Stimulated activated memory B cell treated with anti-CD40 and anti-IgM and Interleukin-4, amounts not matched to agents 10 μg/mL and 1 μg/mL and 100 μg/mL, for 72 hours (primary cell): Measurements from ENCODE around the gene TLL2.

Experiments
- ATAC-seq: fragments of 150-1000 bp; cut with Tn5 transposase; 2 replicates; pipeline ENCODE4 v1.10.0; 2021
- H3K27ac Mint-ChIP-seq: one replicate; pipeline ENCODE4 v1.8.0; 2022; ENCODE audit warnings: mild to moderate bottlenecking, mixed read lengths
- H3K27me3 Mint-ChIP-seq: one replicate; pipeline ENCODE4 v1.8.0; 2022; ENCODE audit warnings: mixed read lengths
- H3K36me3 Mint-ChIP-seq: one replicate; pipeline ENCODE4 v1.8.0; 2022; ENCODE audit warnings: mixed read lengths
- H3K4me1 Mint-ChIP-seq: one replicate; pipeline ENCODE4 v1.8.0; 2022; ENCODE audit warnings: mixed read lengths
- H3K4me3 Mint-ChIP-seq: one replicate; pipeline ENCODE4 v1.8.0; 2022; ENCODE audit warnings: mild to moderate bottlenecking, moderate library complexity, mixed read lengths
- H3K9me3 Mint-ChIP-seq: one replicate; pipeline ENCODE4 v1.8.0; 2022; ENCODE audit warnings: mixed read lengths

TLL2 gene

DNA sequence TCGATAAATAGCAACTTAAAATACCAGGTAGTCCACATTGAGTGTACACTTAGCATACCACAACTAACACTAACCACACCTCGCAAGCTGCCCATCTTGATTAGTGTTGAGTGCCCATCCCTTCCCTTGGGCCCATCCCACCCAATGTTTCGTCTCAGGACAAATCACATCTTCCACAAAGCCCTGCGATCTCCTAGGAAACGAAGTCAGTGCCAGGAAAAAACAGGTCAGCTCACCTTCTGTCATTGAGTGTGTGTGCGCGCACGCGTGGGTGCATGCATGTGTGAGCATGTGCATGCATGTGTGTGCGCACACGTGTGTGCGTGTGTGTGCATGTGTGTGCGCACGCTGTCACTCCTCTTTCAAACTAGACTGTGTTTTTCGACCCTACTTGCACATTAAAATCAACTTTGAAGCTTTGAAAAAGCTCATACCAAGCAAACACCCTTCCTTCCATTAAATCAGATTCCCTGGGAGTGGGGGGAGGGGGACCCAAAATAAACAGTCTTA lies 106.1 kb downstream of the TLL2 start:
- Mint-ChIP-seq H3K27ac (no peak overlapping the region), H3K36me3 (no peaks in the 10 kb centered on the region), H3K4me3 (no peak overlapping the region), H3K4me1 (no peaks in the 10 kb centered on the region), H3K27me3 (peaks cover 23% of the 10 kb centered on the region), H3K9me3 (no peaks in the 10 kb centered on the region)
- ATAC-seq = no peak

DNA sequence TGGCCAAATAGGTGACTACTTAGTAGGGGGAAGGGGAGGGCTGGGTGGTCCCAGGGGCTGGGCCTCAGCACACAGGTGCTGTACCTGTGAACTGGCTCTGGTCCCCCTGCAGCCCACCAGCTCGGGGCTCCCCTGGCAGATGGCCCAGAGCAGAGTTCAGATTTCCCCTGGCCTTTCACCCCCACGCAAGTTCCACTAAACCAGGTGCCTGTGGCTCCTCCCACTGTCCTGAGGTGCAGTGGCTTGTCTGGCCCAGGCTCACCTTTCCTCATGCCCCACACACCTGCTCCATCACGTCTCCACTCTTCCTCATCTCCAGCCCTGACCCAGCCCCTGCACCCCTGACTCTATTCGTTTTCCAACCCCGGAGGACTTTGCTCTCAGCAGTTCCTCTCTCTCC lies 107.6 kb downstream of the TLL2 start:
- Mint-ChIP-seq H3K27me3 (peaks cover 30% of the 10 kb centered on the region), H3K4me1 (no peaks in the 10 kb centered on the region), H3K36me3 (no peaks in the 10 kb centered on the region), H3K9me3 (no peaks in the 10 kb centered on the region), H3K27ac (no peak overlapping the region), H3K4me3 (no peak overlapping the region)
- no peak for ATAC-seq

- Mint-ChIP-seq H3K4me3 (no peak overlapping the region), H3K36me3 (no peaks in the 10 kb centered on the region), H3K27ac (no peak overlapping the region), H3K4me1 (no peaks in the 10 kb centered on the region), H3K9me3 (no peaks in the 10 kb centered on the region), H3K27me3 (peaks cover 36% of the 10 kb centered on the region)
- no peak for ATAC-seq
Observed at GRCh38 chr10:96402417-96403305, 111.1 kb downstream of the TLL2 start.

DNA sequence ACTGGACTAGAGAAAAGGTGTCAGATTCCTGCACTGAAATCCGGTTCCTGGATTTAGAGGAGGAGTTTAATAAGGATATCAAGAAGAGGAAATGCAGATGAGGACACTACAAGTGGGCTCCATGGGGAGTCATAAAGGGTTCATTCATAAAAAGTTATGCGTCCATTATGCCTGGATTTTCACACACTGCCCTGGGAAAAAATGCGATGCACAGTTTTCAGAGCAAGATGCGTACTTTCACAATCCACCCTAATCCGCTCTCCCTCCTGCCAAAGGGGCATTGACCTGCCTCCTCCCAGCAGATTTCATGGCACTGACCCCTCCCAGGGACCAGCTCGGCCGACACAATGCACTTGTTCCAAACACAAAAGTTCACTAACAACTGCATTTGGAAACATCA lies 112.7 kb downstream of the TLL2 start:
- H3K36me3 Mint-ChIP-seq = no peaks in the 10 kb centered on the region

DNA sequence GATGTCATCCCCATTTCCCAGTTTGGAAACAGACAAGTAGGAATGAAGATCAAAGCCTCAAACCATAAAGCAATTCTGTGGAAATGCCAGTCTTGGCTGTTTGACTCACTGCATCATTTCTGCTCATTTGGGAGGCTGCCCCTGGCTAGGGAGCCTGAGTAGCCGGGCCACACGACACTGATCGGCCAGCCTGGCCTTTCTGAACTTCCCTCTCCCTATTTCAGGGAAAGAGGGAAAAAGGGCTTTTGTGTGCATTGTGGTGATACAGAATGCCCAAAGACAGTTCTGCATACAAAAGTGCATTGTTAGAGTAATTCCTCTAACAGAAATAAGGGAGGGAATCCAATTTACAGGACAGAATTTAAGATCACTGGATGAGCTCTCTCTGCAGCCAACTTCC lies 113.3 kb downstream of the TLL2 start:
- ATAC-seq = no peak
- Mint-ChIP-seq H3K36me3 (no peaks in the 10 kb centered on the region), H3K4me3 (no peak overlapping the region), H3K4me1 (peaks cover 7% of the 10 kb centered on the region), H3K9me3 (no peaks in the 10 kb centered on the region), H3K27ac (no peak overlapping the region), H3K27me3 (peaks cover 27% of the 10 kb centered on the region)

More for the DNA sequence above, 112.7 kb downstream of the TLL2 start:
- H3K27ac Mint-ChIP-seq = no peak overlapping the region
- ATAC-seq = no peak
- peaks cover 2% of the 10 kb centered on the region for H3K4me1 Mint-ChIP-seq
- H3K4me3 Mint-ChIP-seq = no peak overlapping the region
- H3K9me3 Mint-ChIP-seq = no peaks in the 10 kb centered on the region
- H3K27me3 Mint-ChIP-seq = peaks cover 29% of the 10 kb centered on the region

DNA sequence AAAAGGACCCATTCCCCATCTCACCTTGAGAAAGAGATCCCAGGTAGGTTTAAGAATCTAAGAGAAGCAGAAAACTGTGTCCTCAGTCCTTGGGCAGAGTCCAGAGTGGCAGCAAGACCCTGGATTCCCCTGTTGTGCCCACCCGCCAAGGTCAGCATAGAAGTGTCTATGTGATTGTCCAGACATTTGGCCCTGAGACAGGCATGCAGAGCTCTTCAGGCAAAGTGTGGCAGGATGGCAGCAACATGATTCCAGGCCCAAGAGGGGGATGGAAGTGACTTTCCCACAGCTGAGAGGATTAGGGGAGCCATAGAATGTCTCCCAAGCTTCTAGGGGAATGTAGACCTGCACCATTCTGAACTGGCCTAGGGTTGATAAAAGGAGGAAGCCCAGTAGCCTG lies 115.8 kb downstream of the TLL2 start:
- Mint-ChIP-seq H3K36me3 (no peaks in the 10 kb centered on the region), H3K4me3 (no peak overlapping the region), H3K27ac (no peak overlapping the region), H3K4me1 (peaks cover 7% of the 10 kb centered on the region), H3K9me3 (no peaks in the 10 kb centered on the region), H3K27me3 (peaks cover 27% of the 10 kb centered on the region)
- no peak for ATAC-seq

GRCh38 chr10:96395931-96396877 lies 117.5 kb downstream of the TLL2 start:
- ATAC-seq = peak; percentile 85
- Mint-ChIP-seq H3K36me3 (no peaks in the 10 kb centered on the region), H3K9me3 (no peaks in the 10 kb centered on the region), H3K27ac (no peak overlapping the region), H3K4me1 (peaks cover 7% of the 10 kb centered on the region), H3K4me3 (no peak overlapping the region), H3K27me3 (peaks cover 20% of the 10 kb centered on the region)

DNA sequence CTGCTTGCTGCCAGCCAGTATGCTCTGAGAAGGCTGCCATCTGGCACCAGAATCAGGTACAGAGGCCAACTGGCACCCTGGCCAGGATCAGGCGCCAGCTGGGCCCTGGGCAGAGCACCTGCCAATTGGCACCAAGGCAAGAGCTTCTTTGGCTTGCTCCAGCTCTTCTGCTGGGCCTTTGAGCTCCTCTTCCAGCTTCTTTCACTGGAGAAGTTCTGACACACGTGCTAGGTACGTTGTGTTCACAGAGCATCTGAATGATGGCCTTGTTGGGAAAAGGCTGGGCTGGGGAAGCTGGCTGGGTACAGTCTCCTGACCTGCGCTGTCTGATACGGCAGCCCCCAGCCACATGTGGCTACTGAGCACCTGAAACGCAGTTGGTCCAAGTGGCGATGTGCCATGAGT lies 123.3 kb downstream of the TLL2 start:
- H3K9me3 Mint-ChIP-seq = no peaks in the 10 kb centered on the region
- no peak overlapping the region for H3K27ac Mint-ChIP-seq
- no peak for ATAC-seq
- H3K4me3 Mint-ChIP-seq = no peak overlapping the region
- H3K36me3 Mint-ChIP-seq = no peaks in the 10 kb centered on the region
- peaks cover 21% of the 10 kb centered on the region for H3K27me3 Mint-ChIP-seq
- H3K4me1 Mint-ChIP-seq = no peaks in the 10 kb centered on the region

DNA sequence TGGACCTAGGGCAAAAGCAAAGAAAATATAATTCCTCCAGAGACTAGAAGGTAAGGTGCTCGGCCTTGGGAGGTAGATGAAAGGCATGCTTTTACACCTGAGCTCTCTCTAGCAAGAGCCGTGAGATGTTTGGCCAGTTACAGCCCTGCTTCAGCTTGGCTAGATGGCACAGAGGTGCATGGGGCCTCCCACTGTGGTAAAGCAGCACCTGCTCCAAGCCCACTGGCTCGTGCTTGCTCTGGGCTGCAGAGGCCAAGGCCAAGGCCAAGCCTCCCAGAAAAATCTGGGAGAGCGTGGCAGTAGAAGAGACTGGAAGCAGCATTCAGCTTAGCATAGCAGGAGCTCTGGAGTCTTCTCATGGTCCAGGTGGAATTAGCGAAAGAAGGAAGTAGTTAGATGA lies 123.9 kb downstream of the TLL2 start:
- Mint-ChIP-seq H3K4me3 (no peak overlapping the region), H3K4me1 (no peaks in the 10 kb centered on the region), H3K27me3 (peaks cover 24% of the 10 kb centered on the region), H3K9me3 (no peaks in the 10 kb centered on the region), H3K27ac (no peak overlapping the region), H3K36me3 (no peaks in the 10 kb centered on the region)
- no peak for ATAC-seq

- ATAC-seq = no peak
- Mint-ChIP-seq H3K36me3 (no peaks in the 10 kb centered on the region), H3K27me3 (peaks cover 41% of the 10 kb centered on the region), H3K9me3 (no peaks in the 10 kb centered on the region), H3K4me3 (no peak overlapping the region), H3K4me1 (no peaks in the 10 kb centered on the region), H3K27ac (no peak overlapping the region)
Observed at GRCh38 chr10:96387601-96388000, 126.1 kb downstream of the TLL2 start.

DNA sequence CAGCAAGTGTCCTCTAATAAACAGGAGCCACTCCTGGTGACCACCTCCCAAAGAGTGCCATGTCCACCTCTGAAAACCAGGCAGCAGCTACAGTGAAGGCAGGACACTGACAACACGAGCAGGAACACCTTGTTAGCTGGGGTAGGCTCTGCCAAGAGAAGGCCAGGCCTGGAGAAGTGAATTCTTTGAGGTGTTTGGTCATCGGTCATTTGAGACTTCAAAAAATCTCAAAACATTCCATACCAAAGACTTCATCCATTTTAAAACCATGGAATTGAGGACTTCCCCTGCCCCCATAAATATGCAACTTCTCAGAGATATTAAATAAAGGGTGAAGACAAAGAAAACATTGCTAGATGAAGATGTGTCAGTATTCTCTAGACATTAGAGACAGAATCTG lies 126.6 kb downstream of the TLL2 start:
- no peaks in the 10 kb centered on the region for H3K36me3 Mint-ChIP-seq
- peaks cover 45% of the 10 kb centered on the region for H3K27me3 Mint-ChIP-seq
- H3K4me1 Mint-ChIP-seq = no peaks in the 10 kb centered on the region
- no peaks in the 10 kb centered on the region for H3K9me3 Mint-ChIP-seq
- ATAC-seq = no peak
- H3K4me3 Mint-ChIP-seq = no peak overlapping the region
- no peak overlapping the region for H3K27ac Mint-ChIP-seq

- Mint-ChIP-seq H3K27ac (no peak overlapping the region), H3K36me3 (no peaks in the 10 kb centered on the region), H3K4me1 (no peaks in the 10 kb centered on the region), H3K9me3 (no peaks in the 10 kb centered on the region), H3K27me3 (peaks cover 49% of the 10 kb centered on the region), H3K4me3 (no peak overlapping the region)
- ATAC-seq = no peak
Observed at GRCh38 chr10:96384506-96384905, 129.2 kb downstream of the TLL2 start.

DNA sequence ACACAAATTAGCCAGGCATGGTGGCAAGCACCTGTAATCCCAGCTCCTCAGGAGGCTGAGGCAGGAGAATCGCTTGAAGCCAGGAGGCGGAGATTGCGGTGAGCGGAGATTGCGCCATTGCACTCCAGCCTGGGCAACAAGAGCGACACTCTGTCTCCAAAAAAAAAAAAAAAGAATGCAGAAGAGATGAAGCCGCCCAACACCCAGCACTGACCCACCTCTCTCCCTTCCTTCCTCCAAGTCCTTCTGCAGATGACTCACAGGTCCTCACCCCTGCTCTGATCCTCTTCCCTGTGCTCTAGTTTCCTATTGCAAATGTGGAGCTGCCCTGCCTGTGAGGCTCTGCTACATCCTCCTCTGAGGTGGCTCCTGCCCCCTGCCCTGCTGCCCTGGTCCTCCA lies 132.9 kb downstream of the TLL2 start:
- Mint-ChIP-seq H3K27ac (no peak overlapping the region), H3K9me3 (no peaks in the 10 kb centered on the region), H3K36me3 (no peaks in the 10 kb centered on the region), H3K4me3 (no peak overlapping the region), H3K27me3 (peaks cover 41% of the 10 kb centered on the region), H3K4me1 (peaks cover 8% of the 10 kb centered on the region)
- no peak for ATAC-seq

DNA sequence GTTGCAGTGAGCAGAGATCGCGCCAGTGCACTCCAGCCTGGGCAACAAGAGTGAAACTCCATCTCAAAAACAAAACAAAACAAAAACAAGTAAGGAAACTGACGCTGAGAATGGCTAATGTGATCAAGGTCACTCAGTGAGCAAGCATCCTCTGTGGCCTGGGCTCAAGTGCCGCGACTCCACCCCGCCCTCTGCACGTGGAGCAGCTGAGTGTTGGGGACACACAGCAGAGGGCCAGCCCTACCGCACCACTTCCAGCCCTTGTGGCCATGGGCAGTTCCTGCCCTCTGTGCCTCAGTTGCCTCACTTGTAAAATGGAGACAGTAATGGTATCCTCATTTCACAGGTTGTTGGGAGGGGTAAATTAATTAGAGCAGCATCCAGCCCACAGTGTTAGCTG lies 134.0 kb downstream of the TLL2 start:
- ATAC-seq = no peak
- Mint-ChIP-seq H3K27ac (no peak overlapping the region), H3K36me3 (no peaks in the 10 kb centered on the region), H3K4me3 (no peak overlapping the region), H3K9me3 (no peaks in the 10 kb centered on the region), H3K27me3 (peaks cover 39% of the 10 kb centered on the region), H3K4me1 (peaks cover 17% of the 10 kb centered on the region)

DNA sequence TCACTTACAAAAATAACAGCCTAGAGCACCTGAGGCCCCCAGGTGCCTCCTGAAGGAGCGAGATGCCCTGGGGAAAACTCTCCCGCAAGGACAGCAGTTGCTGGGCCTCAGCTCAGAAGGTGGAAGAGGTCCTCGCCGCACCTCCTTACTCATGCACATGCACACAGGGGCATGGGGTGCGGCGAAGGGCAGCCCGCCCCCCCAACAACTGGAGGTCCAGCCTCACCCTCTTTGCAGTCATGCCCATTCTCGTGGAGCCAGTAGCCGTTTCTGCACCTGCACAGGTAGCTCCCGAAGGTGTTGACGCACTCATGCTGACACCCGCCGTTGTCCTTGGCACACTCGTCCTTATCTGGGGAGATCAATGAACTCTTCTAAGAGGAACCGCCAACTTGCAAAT lies 135.0 kb downstream of the TLL2 start:
- no peaks in the 10 kb centered on the region for H3K36me3 Mint-ChIP-seq
- H3K9me3 Mint-ChIP-seq = no peaks in the 10 kb centered on the region
- H3K27me3 Mint-ChIP-seq = peaks cover 39% of the 10 kb centered on the region
- H3K27ac Mint-ChIP-seq = no peak overlapping the region
- no peak for ATAC-seq
- H3K4me1 Mint-ChIP-seq = peaks cover 25% of the 10 kb centered on the region
- H3K4me3 Mint-ChIP-seq = no peak overlapping the region
